Measurements from ENCODE around the gene ARFIP1. TPM values are rescaled to one million over a fixed set of nuclear protein-coding genes. Genes with fewer than 3 reads are reported as not detected.

Gene ARFIP1
- total RNA-seq, 4 donors from 2014 or later: 26.3 to 36.1 (median 30.6) TPM

DNA sequence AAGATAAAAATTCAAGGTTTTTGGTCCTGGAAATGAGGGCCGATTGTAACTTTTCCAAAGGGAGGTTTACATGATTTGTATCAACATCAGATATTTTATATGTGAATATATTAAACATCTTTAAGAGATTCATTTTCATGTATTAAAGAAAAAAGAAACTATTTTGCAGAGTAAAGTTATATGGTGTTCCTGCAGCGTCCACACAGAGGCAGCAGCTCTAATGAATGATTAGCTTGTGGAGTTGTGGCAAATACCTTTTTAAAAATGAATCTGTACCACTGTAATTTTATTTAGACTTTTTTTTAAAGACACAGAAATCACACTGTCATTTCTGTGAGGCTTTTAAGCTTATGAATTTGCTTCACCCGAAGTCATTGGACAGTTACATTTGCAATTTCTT, 130.8 kb downstream of the ARFIP1 start:
- WGBS: 71% methylated on average over 3 of the region's 3 CpGs
- H3K4me1 ChIP-seq: no peaks in the 10 kb centered on the region
- no peak overlapping the region for H3K4me3 ChIP-seq
- intact Hi-C loops (cut with DNase I): no loop called here
- no peaks in the 10 kb centered on the region for H3K27me3 ChIP-seq
- H3K9me3 ChIP-seq: no peaks in the 10 kb centered on the region
- no peak for TF ChIP-seq POLR2A (IDR thresholded peaks at IDR 0.05; ENCODE audit: low read depth)
- TF ChIP-seq POLR2AphosphoS5 (IDR thresholded peaks at IDR 0.05): no peak
- TF ChIP-seq, protein P1, sequence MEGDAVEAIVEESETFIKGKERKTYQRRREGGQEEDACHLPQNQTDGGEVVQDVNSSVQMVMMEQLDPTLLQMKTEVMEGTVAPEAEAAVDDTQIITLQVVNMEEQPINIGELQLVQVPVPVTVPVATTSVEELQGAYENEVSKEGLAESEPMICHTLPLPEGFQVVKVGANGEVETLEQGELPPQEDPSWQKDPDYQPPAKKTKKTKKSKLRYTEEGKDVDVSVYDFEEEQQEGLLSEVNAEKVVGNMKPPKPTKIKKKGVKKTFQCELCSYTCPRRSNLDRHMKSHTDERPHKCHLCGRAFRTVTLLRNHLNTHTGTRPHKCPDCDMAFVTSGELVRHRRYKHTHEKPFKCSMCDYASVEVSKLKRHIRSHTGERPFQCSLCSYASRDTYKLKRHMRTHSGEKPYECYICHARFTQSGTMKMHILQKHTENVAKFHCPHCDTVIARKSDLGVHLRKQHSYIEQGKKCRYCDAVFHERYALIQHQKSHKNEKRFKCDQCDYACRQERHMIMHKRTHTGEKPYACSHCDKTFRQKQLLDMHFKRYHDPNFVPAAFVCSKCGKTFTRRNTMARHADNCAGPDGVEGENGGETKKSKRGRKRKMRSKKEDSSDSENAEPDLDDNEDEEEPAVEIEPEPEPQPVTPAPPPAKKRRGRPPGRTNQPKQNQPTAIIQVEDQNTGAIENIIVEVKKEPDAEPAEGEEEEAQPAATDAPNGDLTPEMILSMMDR (IDR thresholded peaks at IDR 0.05): no peak
- no peak for TF ChIP-seq EP300 (IDR thresholded peaks at IDR 0.05)
- H3K36me3 ChIP-seq: peaks cover 0 to 32% (median 8%) of the 10 kb centered on the region in 4 donors
- H3K27ac ChIP-seq (replicated peaks in 1 of 4): no peak overlapping the region
- no peak for DNase-seq (ENCODE audit: extremely low spot score)

DNA sequence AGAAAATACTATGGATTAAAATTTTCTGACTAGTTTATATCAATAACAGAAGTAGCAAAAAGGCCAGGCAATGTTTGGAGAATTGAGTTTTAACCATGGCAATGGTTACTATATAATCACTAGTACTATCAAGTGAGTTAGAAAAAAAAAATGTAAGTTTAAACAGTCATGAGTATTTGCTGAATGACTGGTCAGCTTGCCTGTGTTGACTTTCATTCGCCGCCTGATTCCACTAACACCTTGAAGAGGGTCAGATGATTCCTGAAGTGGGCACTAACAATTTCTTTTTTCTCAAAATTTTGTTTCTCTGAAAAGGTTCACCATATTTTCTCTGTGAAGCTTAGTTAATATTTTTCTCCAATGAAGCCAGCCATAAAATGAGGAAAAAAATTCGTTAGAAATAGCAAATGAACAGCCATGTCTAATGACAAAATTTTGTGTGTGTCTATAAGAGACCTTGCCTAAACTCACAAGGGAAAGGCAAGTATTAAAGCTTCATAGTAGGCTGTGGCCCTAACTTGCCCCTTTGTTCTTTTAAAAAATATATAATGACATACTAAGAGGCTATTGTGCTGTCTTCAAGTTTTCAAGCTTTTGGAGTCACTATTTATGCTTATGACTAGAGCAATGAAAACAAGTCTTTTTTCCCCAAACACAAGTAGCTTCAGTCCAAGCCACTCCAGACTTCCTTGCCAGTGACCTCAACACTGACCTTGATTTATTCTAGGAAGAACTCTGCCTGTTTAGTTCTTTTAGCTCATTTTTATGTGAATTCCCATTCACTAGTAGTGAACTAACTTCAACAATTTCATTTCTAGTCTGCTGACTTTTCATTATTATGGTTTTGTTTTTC, 138.0 kb downstream of the ARFIP1 start:
- no peak overlapping the region for H3K27ac ChIP-seq (replicated peaks in 1 of 4)
- H3K4me3 ChIP-seq: no peak overlapping the region
- DNase-seq (ENCODE audit: extremely low spot score): no peak
- H3K36me3 ChIP-seq: peaks cover 0 to 3% (median 0%) of the 10 kb centered on the region in 4 donors
- no peaks in the 10 kb centered on the region for H3K27me3 ChIP-seq
- no peaks in the 10 kb centered on the region for H3K9me3 ChIP-seq
- H3K4me1 ChIP-seq: no peaks in the 10 kb centered on the region
- intact Hi-C loops (cut with DNase I): no loop called here
- TF ChIP-seq, protein P1 (IDR thresholded peaks at IDR 0.05): no peak
- no peak for TF ChIP-seq EP300 (IDR thresholded peaks at IDR 0.05)
- no peak for TF ChIP-seq POLR2A (IDR thresholded peaks at IDR 0.05; ENCODE audit: low read depth)
- TF ChIP-seq POLR2AphosphoS5 (IDR thresholded peaks at IDR 0.05): no peak
- WGBS: 95% methylated on average over 3 of the region's 3 CpGs

DNA sequence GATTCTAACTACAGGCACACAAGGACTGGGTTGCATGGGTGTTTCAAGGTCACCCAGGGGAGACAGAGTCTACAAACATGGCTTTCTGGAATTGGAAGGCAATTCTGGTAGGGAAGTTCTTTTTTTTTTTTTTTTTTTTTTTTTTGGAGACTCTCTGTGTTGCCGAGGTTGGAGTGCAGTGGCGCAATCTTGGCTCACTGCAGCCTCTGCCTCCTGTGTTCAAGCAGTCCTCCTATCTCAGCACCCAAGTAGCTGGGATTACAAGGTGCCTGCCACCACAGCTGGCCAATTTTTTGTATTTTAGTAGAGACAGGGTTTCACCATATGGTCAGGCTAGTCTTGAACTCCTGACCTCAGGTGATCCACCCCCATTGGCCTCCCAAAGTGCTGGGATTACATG, 140.1 kb downstream of the ARFIP1 start:
- TF ChIP-seq POLR2AphosphoS5 (IDR thresholded peaks at IDR 0.05): no peak
- no peak for TF ChIP-seq POLR2A (IDR thresholded peaks at IDR 0.05; ENCODE audit: low read depth)
- TF ChIP-seq, protein P1 (IDR thresholded peaks at IDR 0.05): no peak
- no peak for TF ChIP-seq EP300 (IDR thresholded peaks at IDR 0.05)
- intact Hi-C loops (cut with DNase I): no loop called here

DNA sequence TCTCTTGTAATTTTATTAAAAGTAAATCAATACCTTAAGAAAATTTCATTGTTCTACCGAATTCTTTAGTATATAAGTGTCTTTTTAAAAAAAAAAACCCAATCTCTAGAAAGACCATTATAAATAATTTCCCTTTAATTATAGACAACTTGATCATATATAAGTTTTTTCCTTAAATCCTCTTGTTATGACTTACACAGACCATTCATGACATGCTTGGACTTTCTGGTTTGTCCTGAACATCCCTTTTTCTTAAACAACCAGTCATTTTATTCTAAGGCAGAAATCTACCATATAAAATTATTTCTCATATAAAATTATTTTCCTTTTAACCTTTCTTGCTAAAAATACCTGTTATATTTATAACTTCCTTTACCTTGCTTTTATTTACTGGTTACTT, 141.0 kb downstream of the ARFIP1 start:
- no peak for DNase-seq (ENCODE audit: extremely low spot score)
- TF ChIP-seq POLR2AphosphoS5 (IDR thresholded peaks at IDR 0.05) (no peak), EP300 (IDR thresholded peaks at IDR 0.05) (no peak), POLR2A (IDR thresholded peaks at IDR 0.05; ENCODE audit: low read depth) (no peak)
- TF ChIP-seq, protein P1 (IDR thresholded peaks at IDR 0.05): no peak
- Histone ChIP-seq H3K4me1 (no peaks in the 10 kb centered on the region), H3K4me3 (no peak overlapping the region), H3K27ac (replicated peaks in 1 of 4) (no peak overlapping the region), H3K27me3 (no peaks in the 10 kb centered on the region), H3K36me3 (peaks cover 0 to 3% (median 0%) of the 10 kb centered on the region in 4 donors), H3K9me3 (no peaks in the 10 kb centered on the region)
- WGBS: 70% methylated on average over 1 of the region's 1 CpG
- intact Hi-C loops (cut with DNase I): no loop called here

More for the DNA sequence above, 140.1 kb downstream of the ARFIP1 start:
- WGBS: 83% methylated on average over 2 of the region's 2 CpGs
- DNase-seq (ENCODE audit: extremely low spot score): no peak
- Histone ChIP-seq H3K9me3 (no peaks in the 10 kb centered on the region), H3K4me1 (no peaks in the 10 kb centered on the region), H3K27ac (replicated peaks in 1 of 4) (no peak overlapping the region), H3K27me3 (no peaks in the 10 kb centered on the region), H3K4me3 (no peak overlapping the region), H3K36me3 (peaks cover 0 to 3% (median 0%) of the 10 kb centered on the region in 4 donors)
